HepG2 (cell line): ENCODE results near the gene ATP13A3. TPM values are rescaled to one million over a fixed set of nuclear protein-coding genes. Genes with fewer than 3 reads are reported as not detected.

ENCODE experiments used
- ARNT2 ChIP-seq: sonication (generic); formaldehyde crosslinking; IDR thresholded peaks from 2 replicates; pipeline ENCODE4 v1.8.0; 2022; ENCODE audit warnings: mild to moderate bottlenecking, low read depth, missing genetic modification reagents, moderate library complexity
- EP300 ChIP-seq, 3 experiments: sonication (generic) in 1 of 3; formaldehyde crosslinking in 1 of 3; IDR thresholded peaks; 2 replicates each; pipeline versions ENCODE4 v1.5.1 to v1.6.1; 2011 to 2020; ENCODE audit warnings: low read depth in 2 of 3, low read length in 2 of 3, borderline replicate concordance in 1 of 3, improper control_type of control experiment in 1 of 3, mild to moderate bottlenecking in 1 of 3, missing genetic modification reagents in 1 of 3, moderate library complexity in 1 of 3
- HNF1A ChIP-seq, 2 experiments: sonication (generic) in 1 of 2; formaldehyde crosslinking in 1 of 2; IDR thresholded peaks; 2 replicates each; pipeline versions ENCODE4 v1.4.0 to v1.6.1; 2016 to 2020; ENCODE audit warnings: borderline replicate concordance in 1 of 2, low read depth in 1 of 2, mild to moderate bottlenecking in 1 of 2, missing genetic modification reagents in 1 of 2
- MAFG ChIP-seq: sonication (generic); formaldehyde crosslinking; IDR thresholded peaks from 2 replicates; pipeline ENCODE4 v1.5.1; 2020; ENCODE audit warnings: mild to moderate bottlenecking, missing genetic modification reagents
- MXD4 ChIP-seq: IDR thresholded peaks from 2 replicates; pipeline ENCODE4 v1.6.1; 2016; ENCODE audit warnings: mild to moderate bottlenecking, missing biosample characterization, missing genetic modification reagents
- NKX3-1 ChIP-seq: sonication (generic); formaldehyde crosslinking; IDR thresholded peaks from 2 replicates; pipeline ENCODE4 v1.5.0; 2020; ENCODE audit warnings: missing genetic modification reagents
- SMAD3 ChIP-seq: sonication (generic); formaldehyde crosslinking; IDR thresholded peaks from 2 replicates; pipeline ENCODE4 v1.4.0; 2020; ENCODE audit warnings: missing genetic modification reagents
- SOX13 ChIP-seq, 3 experiments: fragments of 450-650 bp in 1 of 3; sonication (generic) in 1 of 3; formaldehyde crosslinking in 1 of 3; IDR thresholded peaks in 2 of 3; conservative IDR thresholded peaks in 1 of 3; 2 replicates each; pipeline versions ENCODE4 v1.5.0 to v1.6.1; 2016 to 2020; ENCODE audit warnings: antibody characterized with exemption in 1 of 3, mild to moderate bottlenecking in 1 of 3, missing compliant biosample characterization in 1 of 3, missing genetic modification reagents in 1 of 3, moderate library complexity in 1 of 3
- TARDBP ChIP-seq: sonication (generic); formaldehyde crosslinking; IDR thresholded peaks from 2 replicates; pipeline ENCODE4 v1.8.0; 2022; ENCODE audit warnings: mild to moderate bottlenecking, missing genetic modification reagents
- TOE1 ChIP-seq: sonication (generic); formaldehyde crosslinking; IDR thresholded peaks from 2 replicates; pipeline ENCODE4 v1.4.0; 2020; ENCODE audit warnings: mild to moderate bottlenecking, missing genetic modification reagents
- ZBTB20 ChIP-seq: sonication (generic); formaldehyde crosslinking; IDR thresholded peaks from 2 replicates; pipeline ENCODE4 v1.8.1; 2023; ENCODE audit warnings: missing genetic modification reagents, low read depth, mild to moderate bottlenecking, borderline replicate concordance
- ZNF124 ChIP-seq: sonication (generic); formaldehyde crosslinking; IDR thresholded peaks from 2 replicates; pipeline ENCODE4 v1.4.0; 2020; ENCODE audit warnings: missing genetic modification reagents
- ZNF225 ChIP-seq: sonication (generic); formaldehyde crosslinking; IDR thresholded peaks from 2 replicates; pipeline ENCODE4 v1.4.0; 2020; ENCODE audit warnings: mild to moderate bottlenecking, missing genetic modification reagents
- ZNF556 ChIP-seq: sonication (generic); formaldehyde crosslinking; IDR thresholded peaks from 2 replicates; pipeline ENCODE4 v1.4.0; 2020; ENCODE audit warnings: mild to moderate bottlenecking, missing genetic modification reagents, borderline replicate concordance
- ZNF605 ChIP-seq: sonication (generic); formaldehyde crosslinking; IDR thresholded peaks from 2 replicates; pipeline ENCODE4 v1.8.0; 2022; ENCODE audit warnings: mild to moderate bottlenecking, missing genetic modification reagents
- polyA plus RNA-seq, 8 experiments: library from polyadenylated mRNA; depleted of rRNA in 3 of 8; stranded (reverse) in 7 of 8; unstranded in 1 of 8; fragments of >200 nt; fragmentation: Illumina TruSeq in 4 of 8; extraction: Trizol in 4 of 8; gene quantifications; 2 replicates each; pipeline versions ENCODE4 v1.2.1 to v1.2.3, GENCODE V29; 2011 to 2016; ENCODE audit warnings: low read depth in 4 of 8, missing spikeins in 1 of 8, mixed read lengths in 1 of 8; ENCODE audit not compliant: insufficient read depth in 1 of 8
- total RNA-seq, 5 experiments: library from RNA; depleted of rRNA; stranded (reverse); fragments of >200 nt; fragmentation: Illumina TruSeq; extraction: Trizol; gene quantifications; 2 replicates each; pipeline ENCODE4 v1.2.3, GENCODE V29; 2016; ENCODE audit warnings: low read depth in 1 of 5
- TF ChIP-seq, protein P1 (sequence below): sonication (generic); formaldehyde crosslinking; IDR thresholded peaks from 2 replicates; pipeline ENCODE4 v1.8.0; 2022; ENCODE audit warnings: mild to moderate bottlenecking, missing genetic modification reagents; ENCODE audit not compliant: insufficient replicate concordance
- TF ChIP-seq, protein P2 (sequence below): sonication (generic); formaldehyde crosslinking; IDR thresholded peaks from 2 replicates; pipeline ENCODE4 v1.8.1; 2023; ENCODE audit warnings: mild to moderate bottlenecking, moderate library complexity, missing genetic modification reagents
- TF ChIP-seq, protein P3 (sequence below): sonication (generic); formaldehyde crosslinking; IDR thresholded peaks from 2 replicates; pipeline ENCODE4 v1.4.0; 2020; ENCODE audit warnings: missing genetic modification reagents, borderline replicate concordance

The ATP13A3 gene
- total and polyA plus RNA-seq, 2 of the 13 experiments (the other 11 are each of a cell fraction or from before 2014, with no cell fraction given) = 44.9 to 80.8 TPM

GRCh38 chr3:194496217-194496919 is 9.6 kb upstream of the ATP13A3 start (continued):
- peak; percentile 15 to 87; a peak in 3 of 4 replicates for TF ChIP-seq EP300 (IDR thresholded peaks at IDR 0.05; ENCODE audit: low read depth in 2 of 2, low read length in 2 of 2)
- peak; percentile 74; the same call in 1 of the 2 replicates for TF ChIP-seq EP300 (CRISPR knock-in tag; IDR thresholded peaks at IDR 0.05; ENCODE audit: borderline replicate concordance)
- no peak for TF ChIP-seq ZNF225 (CRISPR knock-in tag)
- TF ChIP-seq NKX3-1 (CRISPR knock-in tag) = no peak
- TF ChIP-seq ZNF605 (CRISPR knock-in tag) = no peak
- TF ChIP-seq, protein P1, sequence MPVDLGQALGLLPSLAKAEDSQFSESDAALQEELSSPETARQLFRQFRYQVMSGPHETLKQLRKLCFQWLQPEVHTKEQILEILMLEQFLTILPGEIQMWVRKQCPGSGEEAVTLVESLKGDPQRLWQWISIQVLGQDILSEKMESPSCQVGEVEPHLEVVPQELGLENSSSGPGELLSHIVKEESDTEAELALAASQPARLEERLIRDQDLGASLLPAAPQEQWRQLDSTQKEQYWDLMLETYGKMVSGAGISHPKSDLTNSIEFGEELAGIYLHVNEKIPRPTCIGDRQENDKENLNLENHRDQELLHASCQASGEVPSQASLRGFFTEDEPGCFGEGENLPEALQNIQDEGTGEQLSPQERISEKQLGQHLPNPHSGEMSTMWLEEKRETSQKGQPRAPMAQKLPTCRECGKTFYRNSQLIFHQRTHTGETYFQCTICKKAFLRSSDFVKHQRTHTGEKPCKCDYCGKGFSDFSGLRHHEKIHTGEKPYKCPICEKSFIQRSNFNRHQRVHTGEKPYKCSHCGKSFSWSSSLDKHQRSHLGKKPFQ (CRISPR knock-in tag) = peak; percentile 32
- peak; percentile 48; the same call in 1 of the 2 replicates for TF ChIP-seq ZNF556
- TF ChIP-seq TOE1 (CRISPR knock-in tag) = no peak
- TF ChIP-seq SMAD3 (CRISPR knock-in tag) = 0 out of 2 replicates have a peak, but pooled peaks have one; percentile 57
- TF ChIP-seq ZBTB20 (CRISPR knock-in tag) = peak; percentile 56; the same call in 1 of the 2 replicates
- TF ChIP-seq, protein P2, sequence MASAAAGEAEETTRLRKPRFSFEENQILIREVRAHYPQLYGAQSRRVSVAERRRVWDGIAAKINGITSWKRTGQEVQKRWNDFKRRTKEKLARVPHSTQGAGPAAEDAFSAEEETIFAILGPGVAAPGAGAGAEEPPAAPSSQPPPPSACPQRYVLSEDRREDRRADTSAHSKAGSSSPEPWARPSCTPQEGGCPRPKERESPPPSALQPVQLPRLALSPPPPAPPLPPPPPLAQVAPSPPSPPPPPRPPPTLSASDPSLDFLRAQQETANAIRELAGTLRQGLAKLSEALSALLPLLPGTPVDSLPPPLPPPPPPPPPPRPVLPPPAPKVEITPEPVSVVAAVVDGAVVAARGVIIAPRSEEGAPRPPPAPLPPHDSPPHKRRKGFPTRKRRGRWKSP (CRISPR knock-in tag) = 0 out of 2 replicates have a peak, but pooled peaks have one; percentile 56
- TF ChIP-seq MXD4 (CRISPR knock-in tag) = 0 out of 2 replicates have a peak, but pooled peaks have one; percentile 54
- 0 out of 2 replicates have a peak, but pooled peaks have one; percentile 39 for TF ChIP-seq TARDBP (CRISPR knock-in tag)
- TF ChIP-seq, protein P3, sequence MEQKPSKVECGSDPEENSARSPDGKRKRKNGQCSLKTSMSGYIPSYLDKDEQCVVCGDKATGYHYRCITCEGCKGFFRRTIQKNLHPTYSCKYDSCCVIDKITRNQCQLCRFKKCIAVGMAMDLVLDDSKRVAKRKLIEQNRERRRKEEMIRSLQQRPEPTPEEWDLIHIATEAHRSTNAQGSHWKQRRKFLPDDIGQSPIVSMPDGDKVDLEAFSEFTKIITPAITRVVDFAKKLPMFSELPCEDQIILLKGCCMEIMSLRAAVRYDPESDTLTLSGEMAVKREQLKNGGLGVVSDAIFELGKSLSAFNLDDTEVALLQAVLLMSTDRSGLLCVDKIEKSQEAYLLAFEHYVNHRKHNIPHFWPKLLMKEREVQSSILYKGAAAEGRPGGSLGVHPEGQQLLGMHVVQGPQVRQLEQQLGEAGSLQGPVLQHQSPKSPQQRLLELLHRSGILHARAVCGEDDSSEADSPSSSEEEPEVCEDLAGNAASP (CRISPR knock-in tag) = peak; percentile 68; the same call in 1 of the 2 replicates
- peak; percentile 43; the same call in 1 of the 2 replicates for TF ChIP-seq HNF1A (IDR thresholded peaks at IDR 0.05; ENCODE audit: low read depth)
- TF ChIP-seq HNF1A (CRISPR knock-in tag; IDR thresholded peaks at IDR 0.05; ENCODE audit: borderline replicate concordance) = no peak; the same call in 1 of the 2 replicates
- no peak for TF ChIP-seq ZNF124 (CRISPR knock-in tag)
- TF ChIP-seq MAFG = no peak
- TF ChIP-seq SOX13 (IDR thresholded peaks at IDR 0.05) = peak; percentile 36
- peak in 1 of 2 experiments; percentile 90; a peak in 2 of 4 replicates for TF ChIP-seq SOX13 (CRISPR knock-in tag; conservative IDR thresholded peaks at IDR 0.05 in 1 of 2, IDR thresholded peaks at IDR 0.05 in 1 of 2)
- no peak for TF ChIP-seq ARNT2 (CRISPR knock-in tag)
